Measurements from ENCODE around the gene VPS45. TPM values are rescaled to one million over a fixed set of nuclear protein-coding genes. Genes with fewer than 3 reads are reported as not detected.
"Not testable (repeated sequence)": the region's sequence is repeated elsewhere in the genome, so short reads cannot be mapped to it uniquely, and the experiment has no call there.

The VPS45 gene
- total RNA-seq, 1 experiment from 2014 or later, result 49.5 TPM

GRCh38 chr1:150168960-150169601 lies 101.5 kb downstream of the VPS45 start:
- Histone ChIP-seq H3K4me3 (no peak overlapping the region), H3K27ac (no peak overlapping the region), H3K27me3 (no peaks in the 10 kb centered on the region), H3K36me3 (no peaks in the 10 kb centered on the region), H3K9me3 (replicated peaks) (no peaks in the 10 kb centered on the region), H3K4me1 (peaks cover 8% of the 10 kb centered on the region; the same call in 1 of the 2 replicates)
- DNase-seq, result peak; percentile 69 to 80

- DNase-seq, result no peak
- Histone ChIP-seq H3K9me3 (replicated peaks) (no peaks in the 10 kb centered on the region), H3K36me3 (no peaks in the 10 kb centered on the region), H3K4me3 (no peak overlapping the region), H3K4me1 (peaks cover 8% of the 10 kb centered on the region; the same call in 1 of the 2 replicates), H3K27ac (no peak overlapping the region), H3K27me3 (no peaks in the 10 kb centered on the region)
Measured at GRCh38 chr1:150171801-150172200, 104.2 kb downstream of the VPS45 start.

GRCh38 chr1:150173141-150173585 lies 105.6 kb downstream of the VPS45 start:
- Histone ChIP-seq H3K27ac (no peak overlapping the region), H3K4me1 (peaks cover 8% of the 10 kb centered on the region; the same call in 1 of the 2 replicates), H3K4me3 (no peak overlapping the region), H3K27me3 (no peaks in the 10 kb centered on the region), H3K36me3 (no peaks in the 10 kb centered on the region), H3K9me3 (replicated peaks) (no peaks in the 10 kb centered on the region)
- DNase-seq, result no peak

- H3K27me3 ChIP-seq, result no peaks in the 10 kb centered on the region
- H3K4me1 ChIP-seq, result peaks cover 8% of the 10 kb centered on the region; the same call in 1 of the 2 replicates
- no peaks in the 10 kb centered on the region for H3K36me3 ChIP-seq
- H3K4me3 ChIP-seq, result no peak overlapping the region
- no peak overlapping the region for H3K27ac ChIP-seq
- H3K9me3 ChIP-seq (replicated peaks), result no peaks in the 10 kb centered on the region
- no peak for DNase-seq
Measured at GRCh38 chr1:150176593-150176992, 109.0 kb downstream of the VPS45 start.

DNA sequence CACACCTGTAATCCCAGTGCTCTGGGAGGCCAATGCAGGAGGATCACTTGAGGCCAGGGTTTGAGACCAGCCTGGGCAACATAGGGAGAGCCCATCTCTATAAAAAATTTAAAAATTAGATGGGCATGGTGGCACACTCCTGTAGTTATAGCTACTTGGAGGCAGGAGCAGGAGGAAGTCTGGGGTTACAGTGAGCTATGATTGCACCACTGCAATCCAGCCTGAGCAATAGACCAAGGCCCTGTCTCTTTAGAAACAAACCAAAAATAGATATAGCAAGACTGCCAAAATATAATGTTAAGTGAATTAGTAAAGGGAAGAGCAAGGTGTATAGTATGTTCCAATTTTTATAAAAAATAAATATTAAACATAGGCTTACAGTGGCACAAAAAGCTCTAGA lies 111.0 kb downstream of the VPS45 start:
- H3K27me3 ChIP-seq, result no peaks in the 10 kb centered on the region
- peaks cover under 1% of the 10 kb centered on the region; the same call in 1 of the 2 replicates for H3K4me1 ChIP-seq
- no peak overlapping the region for H3K4me3 ChIP-seq
- no peak for DNase-seq
- no peaks in the 10 kb centered on the region for H3K9me3 ChIP-seq (replicated peaks)
- no peaks in the 10 kb centered on the region for H3K36me3 ChIP-seq
- H3K27ac ChIP-seq, result no peak overlapping the region

DNA sequence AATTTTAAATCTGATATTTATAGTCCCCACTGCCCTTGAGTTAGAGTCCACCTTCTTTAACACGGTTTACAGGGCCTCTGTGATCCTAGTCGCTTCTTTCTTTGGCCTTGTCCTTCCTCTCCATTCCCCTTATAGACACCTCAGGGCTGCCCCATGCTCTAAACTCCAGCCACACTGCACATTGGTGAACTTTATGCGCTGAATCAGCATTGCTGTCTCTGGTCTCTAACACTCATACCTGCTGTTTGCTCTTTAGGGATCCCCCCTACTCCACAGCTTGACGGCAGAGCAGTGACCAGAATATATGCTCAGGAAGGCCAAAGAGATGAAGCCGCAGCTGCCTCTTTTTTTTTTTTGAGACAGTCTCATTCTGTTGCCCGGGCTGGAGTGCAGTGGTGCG lies 112.3 kb downstream of the VPS45 start:
- H3K27me3 ChIP-seq, result no peaks in the 10 kb centered on the region
- no peak overlapping the region for H3K27ac ChIP-seq
- no peaks in the 10 kb centered on the region for H3K9me3 ChIP-seq (replicated peaks)
- no peak for DNase-seq
- no peak overlapping the region for H3K4me3 ChIP-seq
- no peaks in the 10 kb centered on the region for H3K36me3 ChIP-seq
- H3K4me1 ChIP-seq, result no peaks in the 10 kb centered on the region

DNA sequence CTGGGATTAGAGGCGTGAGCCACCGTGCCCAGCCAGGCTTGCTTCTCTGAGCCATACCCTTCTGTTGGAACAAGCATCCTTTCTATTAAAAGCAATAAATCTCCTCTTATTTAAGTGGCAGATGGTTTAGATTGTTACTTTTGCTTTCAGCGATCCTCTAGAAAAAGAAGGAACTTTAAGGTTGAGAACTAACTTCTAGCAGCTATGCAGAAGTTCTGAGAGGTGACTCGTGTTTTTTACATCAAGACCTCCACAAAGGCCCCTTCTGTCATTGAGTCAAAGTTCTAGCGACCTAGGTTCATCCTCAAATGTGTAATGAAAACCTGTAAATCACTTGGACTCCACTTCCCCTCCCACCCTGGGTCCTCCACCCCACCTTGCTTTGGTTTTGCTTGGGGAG lies 112.9 kb downstream of the VPS45 start:
- Histone ChIP-seq H3K36me3 (no peaks in the 10 kb centered on the region), H3K4me1 (no peaks in the 10 kb centered on the region), H3K27me3 (no peaks in the 10 kb centered on the region), H3K9me3 (replicated peaks) (no peaks in the 10 kb centered on the region), H3K4me3 (no peak overlapping the region), H3K27ac (no peak overlapping the region)
- no peak for DNase-seq

GRCh38 chr1:150182247-150182646 lies 114.7 kb downstream of the VPS45 start:
- H3K9me3 ChIP-seq (replicated peaks), result no peaks in the 10 kb centered on the region
- H3K36me3 ChIP-seq, result no peaks in the 10 kb centered on the region
- H3K27ac ChIP-seq, result no peak overlapping the region
- H3K4me3 ChIP-seq, result no peak overlapping the region
- H3K4me1 ChIP-seq, result no peaks in the 10 kb centered on the region
- no peaks in the 10 kb centered on the region for H3K27me3 ChIP-seq
- DNase-seq, result no peak

- Histone ChIP-seq H3K9me3 (replicated peaks) (no peaks in the 10 kb centered on the region), H3K36me3 (no peaks in the 10 kb centered on the region), H3K4me3 (no peak overlapping the region), H3K4me1 (0 out of 2 replicates have a peak, but pooled peaks cover 3% of the 10 kb centered on the region), H3K27me3 (no peaks in the 10 kb centered on the region), H3K27ac (no peak overlapping the region)
- DNase-seq, result no peak
Measured at GRCh38 chr1:150183061-150183460, 115.5 kb downstream of the VPS45 start.

- Histone ChIP-seq H3K4me1 (0 out of 2 replicates have a peak, but pooled peaks cover 3% of the 10 kb centered on the region), H3K36me3 (no peaks in the 10 kb centered on the region), H3K27me3 (no peaks in the 10 kb centered on the region), H3K4me3 (no peak overlapping the region), H3K27ac (no peak overlapping the region), H3K9me3 (replicated peaks) (no peaks in the 10 kb centered on the region)
- DNase-seq, result no peak
Measured at GRCh38 chr1:150185481-150185880, 117.9 kb downstream of the VPS45 start.

DNA sequence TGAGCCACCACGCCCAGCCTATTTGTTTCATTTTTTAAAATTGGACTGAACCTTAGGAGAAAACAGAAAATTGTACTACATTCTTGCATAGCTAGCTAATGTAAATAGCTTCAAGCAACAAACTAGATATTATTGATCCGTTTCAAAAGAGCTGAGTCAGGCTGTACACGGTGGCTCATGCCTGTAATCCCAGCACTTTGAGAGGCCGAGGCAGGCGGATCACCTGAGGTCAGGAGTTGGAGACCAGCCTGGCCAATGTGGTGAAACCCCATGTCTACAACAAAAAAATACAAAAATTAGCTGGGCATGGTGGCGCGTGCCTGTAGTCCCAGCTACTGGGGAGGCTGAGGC lies 118.8 kb downstream of the VPS45 start:
- H3K27ac ChIP-seq; H3K9me3 ChIP-seq (replicated peaks); H3K4me1 ChIP-seq; H3K36me3 ChIP-seq; H3K27me3 ChIP-seq; H3K4me3 ChIP-seq; DNase-seq: not testable (repeated sequence)

- Histone ChIP-seq H3K27ac (no peak overlapping the region), H3K27me3 (no peaks in the 10 kb centered on the region), H3K9me3 (replicated peaks) (no peaks in the 10 kb centered on the region), H3K4me1 (0 out of 2 replicates have a peak, but pooled peaks cover 3% of the 10 kb centered on the region), H3K4me3 (no peak overlapping the region), H3K36me3 (no peaks in the 10 kb centered on the region)
- DNase-seq, result peak in 1 of 2 experiments; percentile 64
Measured at GRCh38 chr1:150186789-150187559, 119.4 kb downstream of the VPS45 start.

GRCh38 chr1:150187560-150187931 lies 120.0 kb downstream of the VPS45 start:
- H3K4me1 ChIP-seq, result 0 out of 2 replicates have a peak, but pooled peaks cover 3% of the 10 kb centered on the region
- no peak for DNase-seq
- H3K9me3 ChIP-seq (replicated peaks), result no peaks in the 10 kb centered on the region
- H3K36me3 ChIP-seq, result no peaks in the 10 kb centered on the region
- no peaks in the 10 kb centered on the region for H3K27me3 ChIP-seq
- H3K4me3 ChIP-seq, result no peak overlapping the region
- H3K27ac ChIP-seq, result no peak overlapping the region

DNA sequence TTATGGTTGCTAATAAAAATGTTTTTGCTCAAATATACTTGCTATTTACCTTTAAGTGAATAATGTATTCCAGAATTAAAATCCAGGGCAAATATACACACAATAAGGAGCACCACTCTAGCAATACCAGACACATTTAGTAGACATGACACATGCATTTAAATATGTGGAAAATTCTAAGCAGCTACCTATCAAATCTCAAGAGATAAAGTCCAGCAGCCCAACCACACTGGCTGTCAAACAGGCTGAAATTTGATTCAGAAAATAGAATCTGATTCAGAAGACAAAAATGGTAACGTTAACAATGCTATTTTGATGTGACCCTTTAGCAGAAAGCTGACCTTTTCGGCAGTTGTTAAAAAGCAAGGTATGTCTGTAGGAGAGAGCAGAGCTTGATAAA lies 124.4 kb downstream of the VPS45 start:
- DNase-seq, result no peak
- no peaks in the 10 kb centered on the region for H3K27me3 ChIP-seq
- no peaks in the 10 kb centered on the region for H3K36me3 ChIP-seq
- no peak overlapping the region for H3K4me3 ChIP-seq
- peak overlapping the region; percentile 36 for H3K27ac ChIP-seq
- no peaks in the 10 kb centered on the region for H3K9me3 ChIP-seq (replicated peaks)
- H3K4me1 ChIP-seq, result 0 out of 2 replicates have a peak, but pooled peaks cover 3% of the 10 kb centered on the region

DNA sequence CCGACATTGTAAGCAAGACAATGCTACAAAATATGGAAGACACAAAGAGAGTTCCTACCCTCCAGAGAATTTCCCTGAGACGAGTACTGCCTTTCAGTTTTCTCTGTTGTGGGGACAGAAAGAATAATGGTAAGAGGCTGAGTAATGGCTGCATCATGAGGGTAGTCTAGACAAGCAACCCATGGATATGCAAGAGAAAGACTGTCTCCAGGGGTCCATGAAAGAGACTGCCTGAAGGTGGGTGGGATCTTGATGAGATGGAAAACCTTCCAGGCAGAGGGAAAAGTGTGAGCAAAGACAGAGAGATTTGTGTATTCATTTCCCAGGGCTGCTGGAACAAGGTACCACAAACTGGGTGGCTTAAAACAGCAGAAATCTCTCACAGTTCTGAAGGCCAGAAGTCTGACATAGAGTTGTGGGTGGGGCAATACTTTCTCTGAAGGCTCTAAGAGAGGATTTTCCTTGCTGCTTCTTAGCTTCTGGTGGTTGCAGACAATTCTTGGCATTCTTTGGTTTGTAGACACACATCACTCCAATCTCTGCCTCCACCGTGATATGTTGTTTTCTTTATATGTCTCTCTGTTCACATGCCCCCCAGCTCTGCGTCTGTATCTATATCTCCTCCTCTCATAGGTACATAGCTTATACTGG lies 126.9 kb downstream of the VPS45 start:
- Histone ChIP-seq H3K4me1 (no peaks in the 10 kb centered on the region), H3K27ac (no peak overlapping the region), H3K9me3 (replicated peaks) (no peaks in the 10 kb centered on the region), H3K36me3 (no peaks in the 10 kb centered on the region), H3K27me3 (no peaks in the 10 kb centered on the region), H3K4me3 (no peak overlapping the region)
- DNase-seq, result no peak
